HL-60 (cell line): ENCODE measurements around the gene SRCAP.
A peak's percentile ranks its signal among the peaks of the same experiment; 100 is the strongest.

Source experiments
- DNase-seq, 2 experiments: peaks; one replicate each; pipeline ENCODE4 v3.0.0-alpha.2; 2010 to 2020; ENCODE audit warnings: low read depth in 1 of 2, low spot score in 1 of 2
- H3K27ac ChIP-seq: fragments of 250-450 bp; sonication (Bioruptor Pico); replicated peaks from 2 replicates; pipeline ENCODE4 v1.5.1; 2020; ENCODE audit warnings: mild to moderate bottlenecking, moderate library complexity
- H3K27me3 ChIP-seq: fragments of 250-450 bp; sonication (Bioruptor Pico); 2 replicates; pipeline ENCODE4 v1.5.1; 2021; ENCODE audit warnings: mild to moderate bottlenecking, moderate library complexity; ENCODE audit not compliant: insufficient read depth, poor library complexity, severe bottlenecking
- H3K4me3 ChIP-seq: replicated peaks from 2 replicates; pipeline ENCODE4 v1.5.1; 2011; ENCODE audit warnings: mild to moderate bottlenecking, control low read depth, low read length; ENCODE audit not compliant: insufficient read depth
- GABPA ChIP-seq: IDR thresholded peaks from 2 replicates; pipeline ENCODE4 v1.6.1; 2012; ENCODE audit warnings: low read depth
- POLR2AphosphoS5 ChIP-seq: IDR thresholded peaks from 2 replicates; pipeline ENCODE4 v1.6.1; 2012; ENCODE audit warnings: low read depth
- SPI1 ChIP-seq: IDR thresholded peaks from 2 replicates; pipeline ENCODE4 v1.6.1; 2012; ENCODE audit warnings: low read depth, mild to moderate bottlenecking, borderline replicate concordance
- TF ChIP-seq, protein P1 (sequence below): IDR thresholded peaks from 2 replicates; pipeline ENCODE4 v1.6.1; 2012; ENCODE audit warnings: low read depth; ENCODE audit not compliant: insufficient replicate concordance
- TF ChIP-seq, protein P2 (sequence below): IDR thresholded peaks from one replicate; pipeline ENCODE4 v1.5.1; 2011; ENCODE audit warnings: low read length, control low read depth, inconsistent platforms; ENCODE audit not compliant: insufficient read depth

Gene SRCAP

DNA sequence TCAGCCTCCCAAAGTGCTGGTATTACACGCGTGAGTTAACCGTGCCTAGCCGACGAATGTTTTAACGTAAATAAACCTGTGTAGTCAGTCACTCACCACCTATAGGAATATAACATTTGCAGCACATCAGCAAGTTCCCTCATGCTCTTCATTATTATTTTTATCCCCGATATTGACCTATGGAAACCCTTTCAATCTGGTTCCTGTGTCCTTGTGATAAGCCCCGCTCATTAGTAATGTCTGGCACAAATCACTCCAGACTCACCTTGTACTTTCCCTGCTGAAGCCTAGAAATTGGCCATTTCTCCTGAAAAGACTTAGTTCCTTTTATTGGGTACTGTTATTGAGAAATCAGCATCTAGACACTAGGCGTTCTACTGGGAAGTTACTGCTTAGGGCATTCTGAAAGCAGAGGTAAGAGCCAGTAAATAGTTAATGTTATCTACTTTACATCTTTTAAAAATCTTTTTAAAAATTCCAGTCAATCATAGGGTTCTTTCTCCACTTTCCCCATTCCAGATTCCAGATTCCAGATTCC, 47.7 kb downstream of the SRCAP start:
- H3K27me3 ChIP-seq: no peaks in the 10 kb centered on the region
- no peak for DNase-seq
- no peak overlapping the region for H3K27ac ChIP-seq
- TF ChIP-seq SPI1: no peak
- no peak overlapping the region for H3K4me3 ChIP-seq

GRCh38 chr16:30747331-30747730, 48.4 kb downstream of the SRCAP start:
- TF ChIP-seq GABPA: no peak
- TF ChIP-seq, protein P1, sequence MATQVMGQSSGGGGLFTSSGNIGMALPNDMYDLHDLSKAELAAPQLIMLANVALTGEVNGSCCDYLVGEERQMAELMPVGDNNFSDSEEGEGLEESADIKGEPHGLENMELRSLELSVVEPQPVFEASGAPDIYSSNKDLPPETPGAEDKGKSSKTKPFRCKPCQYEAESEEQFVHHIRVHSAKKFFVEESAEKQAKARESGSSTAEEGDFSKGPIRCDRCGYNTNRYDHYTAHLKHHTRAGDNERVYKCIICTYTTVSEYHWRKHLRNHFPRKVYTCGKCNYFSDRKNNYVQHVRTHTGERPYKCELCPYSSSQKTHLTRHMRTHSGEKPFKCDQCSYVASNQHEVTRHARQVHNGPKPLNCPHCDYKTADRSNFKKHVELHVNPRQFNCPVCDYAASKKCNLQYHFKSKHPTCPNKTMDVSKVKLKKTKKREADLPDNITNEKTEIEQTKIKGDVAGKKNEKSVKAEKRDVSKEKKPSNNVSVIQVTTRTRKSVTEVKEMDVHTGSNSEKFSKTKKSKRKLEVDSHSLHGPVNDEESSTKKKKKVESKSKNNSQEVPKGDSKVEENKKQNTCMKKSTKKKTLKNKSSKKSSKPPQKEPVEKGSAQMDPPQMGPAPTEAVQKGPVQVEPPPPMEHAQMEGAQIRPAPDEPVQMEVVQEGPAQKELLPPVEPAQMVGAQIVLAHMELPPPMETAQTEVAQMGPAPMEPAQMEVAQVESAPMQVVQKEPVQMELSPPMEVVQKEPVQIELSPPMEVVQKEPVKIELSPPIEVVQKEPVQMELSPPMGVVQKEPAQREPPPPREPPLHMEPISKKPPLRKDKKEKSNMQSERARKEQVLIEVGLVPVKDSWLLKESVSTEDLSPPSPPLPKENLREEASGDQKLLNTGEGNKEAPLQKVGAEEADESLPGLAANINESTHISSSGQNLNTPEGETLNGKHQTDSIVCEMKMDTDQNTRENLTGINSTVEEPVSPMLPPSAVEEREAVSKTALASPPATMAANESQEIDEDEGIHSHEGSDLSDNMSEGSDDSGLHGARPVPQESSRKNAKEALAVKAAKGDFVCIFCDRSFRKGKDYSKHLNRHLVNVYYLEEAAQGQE: no peak
- peak overlapping the region; percentile 69 for H3K27ac ChIP-seq

GRCh38 chr16:30747799-30748633, 49.0 kb downstream of the SRCAP start, which contains the start of gene PHKG2:
PHKG2 (plus strand) TSS chr16:30748425; CDS start chr16:30748821, 396 bp downstream.
- no peaks in the 10 kb centered on the region for H3K27me3 ChIP-seq
- peak within 1 kb of the TSS; percentile 98 for H3K4me3 ChIP-seq
- no peak for TF ChIP-seq SPI1
- TF ChIP-seq, protein P1: peak; percentile 67
- TF ChIP-seq POLR2AphosphoS5: peak; percentile 87
- peak; percentile 98 to 99 for DNase-seq
- peak within 1 kb of the TSS; percentile 69 for H3K27ac ChIP-seq

More at GRCh38 chr16:30747331-30747730, 48.4 kb downstream of the SRCAP start:
- no peak for DNase-seq
- H3K27me3 ChIP-seq: no peaks in the 10 kb centered on the region
- no peak overlapping the region for H3K4me3 ChIP-seq

DNA sequence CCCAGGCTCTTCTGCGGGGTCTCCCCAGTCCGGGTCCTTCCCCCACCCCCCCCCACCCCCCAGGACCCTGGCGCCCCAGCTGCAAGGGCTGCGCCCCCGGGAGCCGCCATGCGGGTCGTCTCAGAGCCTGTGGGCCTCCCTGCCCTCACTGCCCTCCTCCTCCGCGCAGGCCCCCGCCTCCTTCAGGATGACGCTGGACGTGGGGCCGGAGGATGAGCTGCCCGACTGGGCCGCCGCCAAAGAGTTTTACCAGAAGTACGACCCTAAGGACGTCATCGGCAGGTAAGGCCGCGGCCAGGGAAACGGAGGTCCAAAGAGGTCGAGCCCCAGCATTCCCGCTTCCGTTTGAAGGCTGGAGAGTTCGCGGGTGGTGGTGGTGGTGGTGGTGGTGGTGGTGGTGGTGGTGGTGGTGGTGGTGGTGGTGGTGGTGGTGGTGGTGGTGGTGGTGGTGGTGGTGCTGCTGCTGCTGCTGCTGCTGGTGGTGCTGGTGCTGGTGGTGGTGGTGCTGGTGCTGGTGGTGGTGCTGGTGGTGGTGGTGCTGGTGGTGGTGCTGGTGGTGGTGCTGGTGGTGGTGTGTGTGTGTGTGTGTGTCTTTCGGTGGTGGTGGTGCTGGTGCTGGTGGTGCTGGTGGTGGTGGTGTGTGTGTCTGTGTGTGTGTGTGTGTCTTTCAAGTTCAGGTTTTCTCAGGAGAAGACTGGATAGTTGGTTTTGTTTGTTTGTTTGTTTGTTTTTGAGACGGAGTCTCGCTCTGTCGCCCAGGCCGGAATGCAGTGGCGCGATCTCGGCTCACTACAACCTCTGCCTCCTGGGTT, 49.9 kb downstream of the SRCAP start:
- peak overlapping the region; percentile 98 for H3K4me3 ChIP-seq
- H3K27me3 ChIP-seq: no peaks in the 10 kb centered on the region
- no peak for TF ChIP-seq GABPA
- peak overlapping the region; percentile 62 for H3K27ac ChIP-seq
- peak in 1 of 2 experiments; percentile 28 for DNase-seq

DNA sequence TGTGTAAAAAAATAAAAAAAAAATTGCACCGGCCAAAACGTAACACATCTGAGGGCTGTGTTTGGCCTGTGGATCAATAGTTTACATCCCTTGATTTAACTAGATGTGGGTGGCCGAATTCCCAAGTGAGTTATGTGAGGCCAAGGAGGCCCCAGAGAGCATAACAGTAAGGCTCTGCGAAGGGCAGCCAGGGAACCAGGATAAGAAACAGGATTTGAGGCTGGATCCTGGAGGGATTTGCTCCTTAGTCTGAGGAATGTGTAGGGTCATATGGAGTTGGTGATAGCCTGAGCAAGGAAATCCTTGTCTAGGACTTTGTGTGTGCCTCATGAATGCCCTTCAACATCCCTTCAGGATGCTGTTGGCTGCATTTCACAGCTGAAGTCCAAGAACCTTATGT, 51.2 kb downstream of the SRCAP start:
- DNase-seq: no peak
- Histone ChIP-seq H3K4me3 (no peak overlapping the region), H3K27ac (no peak overlapping the region), H3K27me3 (no peaks in the 10 kb centered on the region)
- TF ChIP-seq, protein P2, sequence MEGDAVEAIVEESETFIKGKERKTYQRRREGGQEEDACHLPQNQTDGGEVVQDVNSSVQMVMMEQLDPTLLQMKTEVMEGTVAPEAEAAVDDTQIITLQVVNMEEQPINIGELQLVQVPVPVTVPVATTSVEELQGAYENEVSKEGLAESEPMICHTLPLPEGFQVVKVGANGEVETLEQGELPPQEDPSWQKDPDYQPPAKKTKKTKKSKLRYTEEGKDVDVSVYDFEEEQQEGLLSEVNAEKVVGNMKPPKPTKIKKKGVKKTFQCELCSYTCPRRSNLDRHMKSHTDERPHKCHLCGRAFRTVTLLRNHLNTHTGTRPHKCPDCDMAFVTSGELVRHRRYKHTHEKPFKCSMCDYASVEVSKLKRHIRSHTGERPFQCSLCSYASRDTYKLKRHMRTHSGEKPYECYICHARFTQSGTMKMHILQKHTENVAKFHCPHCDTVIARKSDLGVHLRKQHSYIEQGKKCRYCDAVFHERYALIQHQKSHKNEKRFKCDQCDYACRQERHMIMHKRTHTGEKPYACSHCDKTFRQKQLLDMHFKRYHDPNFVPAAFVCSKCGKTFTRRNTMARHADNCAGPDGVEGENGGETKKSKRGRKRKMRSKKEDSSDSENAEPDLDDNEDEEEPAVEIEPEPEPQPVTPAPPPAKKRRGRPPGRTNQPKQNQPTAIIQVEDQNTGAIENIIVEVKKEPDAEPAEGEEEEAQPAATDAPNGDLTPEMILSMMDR: no peak
- TF ChIP-seq POLR2AphosphoS5 (no peak), GABPA (no peak), SPI1 (no peak)
- TF ChIP-seq, protein P1: no peak
